HG02870 (cell line): Measurements from ENCODE around the gene MFAP1.
A peak's percentile ranks its signal among the peaks of the same experiment; 100 is the strongest.
"Not testable (repeated sequence)": the region's sequence is repeated elsewhere in the genome, so short reads cannot be mapped to it uniquely, and the experiment has no call there.

Experiments
- ATAC-seq: cut with Tn5 transposase; IDR thresholded peaks from one replicate; pipeline ENCODE4 v1.9.1; 2021; ENCODE audit warnings: mild to moderate bottlenecking, moderate library complexity; ENCODE audit not compliant: unreplicated experiment

The MFAP1 gene

GRCh38 chr15:43824302-43825246 lies at the start of gene MFAP1:
Gene MFAP1 (minus strand): TSS chr15:43824690. CDS start chr15:43824569, 121 bp downstream.
- peak; percentile 66 for ATAC-seq

GRCh38 chr15:43873651-43874050 lies 49.2 kb upstream of the MFAP1 start:
- no peak for ATAC-seq

GRCh38 chr15:43872416-43873020 lies 48.0 kb upstream of the MFAP1 start:
- no peak for ATAC-seq

GRCh38 chr15:43871835-43872234 lies 47.3 kb upstream of the MFAP1 start:
- ATAC-seq: no peak

- no peak for ATAC-seq
Observed at GRCh38 chr15:43868406-43868805, 43.9 kb upstream of the MFAP1 start.

- ATAC-seq: no peak
Observed at GRCh38 chr15:43867096-43867495, 42.6 kb upstream of the MFAP1 start.

- ATAC-seq: not testable (repeated sequence)
Observed at GRCh38 chr15:43866636-43867035, 42.1 kb upstream of the MFAP1 start.

GRCh38 chr15:43859546-43859945 lies 35.1 kb upstream of the MFAP1 start:
- ATAC-seq: no peak

GRCh38 chr15:43854801-43855200 lies 30.3 kb upstream of the MFAP1 start:
- ATAC-seq: no peak

GRCh38 chr15:43852607-43853006 lies 28.1 kb upstream of the MFAP1 start:
- no peak for ATAC-seq

GRCh38 chr15:43851251-43851650 lies 26.8 kb upstream of the MFAP1 start:
- ATAC-seq: no peak

GRCh38 chr15:43845421-43845820 lies 20.9 kb upstream of the MFAP1 start:
- ATAC-seq: no peak

- ATAC-seq: not testable (repeated sequence)
Observed at GRCh38 chr15:43832485-43832884, 8.0 kb upstream of the MFAP1 start.

GRCh38 chr15:43831519-43832052 lies 7.1 kb upstream of the MFAP1 start:
- ATAC-seq: not testable (repeated sequence)

GRCh38 chr15:43830691-43831275 lies 6.3 kb upstream of the MFAP1 start:
- not testable (repeated sequence) for ATAC-seq

- ATAC-seq: not testable (repeated sequence)
Observed at GRCh38 chr15:43829951-43830540, 5.6 kb upstream of the MFAP1 start.

- no peak for ATAC-seq
Observed at GRCh38 chr15:43828061-43828657, 3.7 kb upstream of the MFAP1 start.

- peak; percentile 58 for ATAC-seq
Observed at GRCh38 chr15:43826508-43827341, 2.2 kb upstream of the MFAP1 start, which contains the start of gene WDR76. Gene WDR76 (plus strand): TSS chr15:43827002. CDS start chr15:43827033, 31 bp downstream.

- no peak for ATAC-seq
Observed at GRCh38 chr15:43826029-43826507, 1.6 kb upstream of the MFAP1 start.
